ENCODE results near the gene TBC1D14.

The TBC1D14 gene

GRCh38 chr4:6955261-6955911 is 45.8 kb downstream of the TBC1D14 start:
- no peak for DNase-seq

GRCh38 chr4:6956087-6956433 is 46.4 kb downstream of the TBC1D14 start:
- DNase-seq: no peak

DNA sequence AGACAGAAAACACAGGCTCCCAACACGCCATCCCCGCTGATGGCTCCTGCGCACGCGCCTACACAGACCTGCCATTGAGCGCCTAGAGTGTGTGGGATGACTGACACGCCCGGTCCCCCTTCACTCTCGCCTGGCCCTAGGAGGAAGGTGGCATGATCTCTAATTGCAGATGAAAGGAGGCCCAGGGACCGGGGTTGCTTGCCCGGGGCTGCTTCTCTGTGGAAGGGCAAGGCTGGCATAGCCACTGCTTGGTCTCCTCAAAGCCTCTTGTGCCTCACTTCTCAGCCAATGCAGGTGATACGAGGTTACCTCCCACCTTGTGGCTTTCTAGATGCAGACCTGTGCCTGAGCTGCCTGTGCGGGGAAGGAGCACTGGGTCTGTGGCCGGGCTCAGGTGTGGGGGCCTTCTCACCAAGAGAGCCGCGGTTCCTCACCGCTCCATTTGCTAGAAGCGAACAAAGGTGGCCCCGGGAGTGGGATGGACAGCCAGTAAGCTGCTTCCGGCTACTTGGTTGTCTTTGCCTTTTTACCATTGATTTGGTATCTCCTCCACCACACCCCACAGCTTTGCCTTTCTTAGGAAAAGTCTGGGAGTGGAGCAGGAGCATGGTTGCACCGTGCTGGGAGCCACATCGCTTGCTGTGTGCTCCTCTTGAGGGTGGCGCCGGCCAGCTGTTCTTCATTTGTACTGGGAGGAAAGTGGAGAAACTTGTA is 47.0 kb downstream of the TBC1D14 start:
- no peak for DNase-seq

DNA sequence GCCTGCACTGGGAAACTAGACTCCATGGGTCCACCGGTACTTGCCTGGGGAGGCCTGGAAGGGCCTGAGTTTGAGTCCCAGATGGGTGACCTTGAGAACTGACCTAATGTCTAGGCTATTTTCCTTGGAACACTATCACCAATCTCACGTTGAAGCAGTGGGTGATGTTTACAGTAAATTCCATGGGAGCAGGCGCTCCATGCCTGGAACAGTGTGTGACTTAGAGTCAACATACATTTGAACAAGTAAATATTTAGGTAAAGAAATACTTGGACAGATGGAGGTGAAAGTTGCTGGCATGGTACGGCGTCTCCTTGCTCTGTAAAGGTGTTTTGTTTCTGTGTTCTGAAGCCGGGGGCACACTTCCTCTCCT is 47.5 kb downstream of the TBC1D14 start:
- no peak for DNase-seq

DNA sequence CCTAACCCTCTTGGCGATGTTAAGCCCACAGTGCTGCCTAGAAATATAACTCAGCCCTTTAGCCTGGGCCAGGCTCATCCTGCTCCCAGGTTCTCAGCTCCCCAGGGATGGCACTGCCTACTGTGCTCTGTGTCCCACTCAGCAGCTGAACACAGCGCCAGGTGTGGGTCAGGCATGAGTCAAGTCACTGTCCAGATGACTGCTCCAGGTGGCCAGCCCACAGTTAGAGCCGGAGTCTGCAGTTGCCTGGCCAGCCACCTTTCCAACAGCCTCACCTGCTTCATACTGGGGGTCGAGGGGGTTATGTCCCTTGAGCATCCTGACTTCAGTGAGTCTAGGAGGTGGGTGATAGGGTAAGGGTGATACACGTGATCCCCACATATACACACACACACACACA is 48.4 kb downstream of the TBC1D14 start:
- DNase-seq: no peak

DNA sequence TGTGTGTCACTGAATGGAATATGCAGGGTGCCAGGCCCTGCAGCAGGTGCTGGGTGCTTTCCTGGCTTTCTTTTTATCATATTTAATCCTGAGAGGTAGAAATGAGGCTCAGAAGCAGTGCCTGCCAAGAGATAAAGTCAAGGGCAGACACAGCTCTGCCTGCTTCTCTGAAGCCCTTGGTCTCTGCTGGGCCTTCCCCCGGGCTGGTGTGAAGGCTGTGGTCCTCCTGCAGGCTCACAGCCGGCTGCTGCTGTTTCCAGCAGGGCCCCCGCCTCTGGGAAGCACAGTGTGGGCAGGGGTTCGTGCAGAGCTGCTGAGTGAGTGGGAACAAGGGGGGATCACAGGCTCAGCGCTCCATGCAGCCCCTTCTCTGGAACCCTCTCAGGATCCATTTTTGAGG is 49.6 kb downstream of the TBC1D14 start:
- DNase-seq: no peak

DNA sequence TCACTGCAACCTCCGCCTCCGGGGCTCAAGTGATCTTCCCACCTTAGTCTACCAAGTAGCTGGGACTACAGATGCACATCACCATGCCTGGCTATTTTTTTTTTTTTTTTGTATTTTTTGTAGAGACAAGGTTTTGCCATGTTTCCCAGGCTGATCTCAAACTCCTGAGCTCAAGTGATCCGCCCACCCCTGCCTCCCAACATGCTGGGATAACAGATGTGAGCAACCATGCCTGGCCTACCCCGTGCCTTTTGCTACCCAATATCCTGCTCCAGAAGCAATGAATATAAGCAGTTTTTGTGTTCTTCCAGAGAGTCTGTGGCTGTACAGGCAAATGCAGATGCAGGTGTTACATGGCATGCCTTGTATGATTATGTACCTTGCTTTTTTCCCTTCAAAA is 50.5 kb downstream of the TBC1D14 start:
- DNase-seq: no peak

DNA sequence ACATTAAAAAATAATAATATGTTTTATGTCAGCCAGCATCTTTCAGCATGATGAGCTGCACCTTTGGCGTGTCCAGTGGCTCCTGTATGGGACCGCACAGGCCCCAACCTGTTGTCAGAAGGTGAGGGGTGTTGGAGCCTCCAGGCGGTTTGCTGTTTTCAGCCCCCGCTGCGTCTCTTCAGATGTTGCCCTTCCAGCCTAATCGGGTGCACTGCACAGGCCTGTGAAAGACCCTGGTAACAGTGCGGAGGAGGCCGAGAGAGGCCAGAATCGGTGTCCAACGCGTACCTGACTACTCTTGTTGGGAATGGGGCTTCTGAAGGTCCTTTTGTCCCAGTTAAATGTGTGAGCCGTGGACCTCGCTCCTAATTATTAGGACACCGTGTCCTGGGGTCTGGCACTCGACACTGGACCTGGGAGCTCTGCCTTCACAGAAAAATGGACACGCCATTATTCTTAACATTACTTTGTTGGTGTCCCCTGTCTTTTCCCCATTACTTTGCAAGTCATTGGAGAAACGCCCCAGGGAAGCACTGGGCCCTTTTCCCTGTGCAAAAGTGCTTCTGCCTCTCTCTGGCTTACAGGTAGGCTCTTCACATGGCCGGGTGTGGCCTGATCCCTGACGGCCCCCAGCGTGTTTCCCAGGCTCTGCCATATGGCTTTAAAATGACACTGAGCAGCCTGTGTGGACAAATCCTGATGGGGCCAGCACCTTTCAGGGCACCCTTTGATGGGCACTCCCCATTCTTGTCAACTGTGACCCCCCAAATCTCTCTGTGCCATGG is 51.2 kb downstream of the TBC1D14 start:
- no peak for DNase-seq

DNA sequence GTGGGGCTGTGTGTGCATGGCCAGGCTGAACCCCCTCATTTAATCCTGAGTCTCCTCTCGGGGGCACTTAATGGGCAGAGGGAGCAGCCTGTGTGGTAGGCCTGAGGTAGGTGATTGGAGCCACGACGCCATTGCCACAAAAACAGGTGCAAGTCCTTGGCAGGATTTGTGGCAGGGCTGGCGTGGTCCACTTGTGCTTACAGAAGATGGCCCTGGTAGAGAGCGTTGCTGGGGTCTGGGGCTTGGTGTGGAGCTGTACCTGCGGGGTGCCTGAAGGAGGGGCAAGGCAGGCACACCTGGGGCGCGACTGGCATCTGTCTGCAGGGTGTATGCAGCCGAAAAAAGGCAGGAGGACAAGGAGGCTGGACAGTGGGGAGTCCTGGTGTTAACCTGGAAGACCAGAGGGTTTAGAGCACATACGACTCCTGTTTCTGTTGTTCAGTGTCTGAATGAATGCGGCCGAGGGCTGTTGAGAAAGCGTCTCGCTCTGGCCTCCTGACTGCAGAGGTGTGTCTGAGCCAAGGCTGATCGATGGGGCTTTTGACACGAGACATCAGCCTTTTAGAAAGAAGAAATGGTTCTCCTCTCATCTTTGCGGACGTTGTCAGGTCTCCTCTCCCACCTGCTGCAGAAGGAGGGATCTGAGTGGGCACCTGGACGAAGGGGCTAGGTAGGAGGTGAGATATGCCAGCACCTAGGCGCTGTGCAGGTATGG is 52.0 kb downstream of the TBC1D14 start:
- DNase-seq: no peak

DNA sequence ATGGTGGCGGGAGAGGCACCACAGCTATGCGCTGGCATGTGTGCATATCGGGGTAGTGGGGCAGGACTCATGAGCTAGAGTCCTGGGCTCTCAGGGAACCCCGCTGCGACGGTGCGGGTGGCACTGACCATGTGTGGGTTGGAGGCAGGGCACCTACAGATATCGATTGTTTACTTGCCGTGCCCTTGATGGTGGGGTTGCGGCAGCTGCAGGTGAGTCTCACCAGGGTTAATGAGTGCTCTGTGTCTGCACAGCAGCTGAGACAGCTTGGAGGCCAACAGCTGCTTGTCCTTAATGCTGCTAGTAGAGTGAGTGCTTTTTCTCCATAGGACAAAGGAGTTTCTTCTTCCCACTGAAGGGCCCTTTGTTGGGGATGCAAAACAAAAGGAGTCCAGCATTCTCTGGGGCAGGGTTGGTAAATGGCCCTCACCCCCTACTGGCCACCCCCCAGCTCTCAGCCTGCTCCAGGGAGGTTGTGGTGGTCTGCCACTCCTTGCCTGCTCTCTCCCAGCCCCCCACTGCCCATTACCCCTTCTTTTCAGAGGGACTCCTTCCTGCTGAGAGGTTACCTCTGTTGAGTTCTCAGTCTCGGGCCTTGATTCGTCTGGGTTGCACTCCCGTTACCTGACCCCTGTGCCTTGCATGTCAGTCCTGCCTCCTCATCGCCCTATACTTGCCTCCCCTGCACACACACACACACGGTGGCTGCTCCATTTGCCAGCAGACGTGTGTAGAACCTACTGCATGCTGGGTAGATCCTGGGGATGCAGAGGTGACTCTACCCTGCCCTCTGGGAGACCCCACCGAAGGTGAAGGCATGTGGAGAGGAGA is 52.8 kb downstream of the TBC1D14 start:
- DNase-seq: no peak

DNA sequence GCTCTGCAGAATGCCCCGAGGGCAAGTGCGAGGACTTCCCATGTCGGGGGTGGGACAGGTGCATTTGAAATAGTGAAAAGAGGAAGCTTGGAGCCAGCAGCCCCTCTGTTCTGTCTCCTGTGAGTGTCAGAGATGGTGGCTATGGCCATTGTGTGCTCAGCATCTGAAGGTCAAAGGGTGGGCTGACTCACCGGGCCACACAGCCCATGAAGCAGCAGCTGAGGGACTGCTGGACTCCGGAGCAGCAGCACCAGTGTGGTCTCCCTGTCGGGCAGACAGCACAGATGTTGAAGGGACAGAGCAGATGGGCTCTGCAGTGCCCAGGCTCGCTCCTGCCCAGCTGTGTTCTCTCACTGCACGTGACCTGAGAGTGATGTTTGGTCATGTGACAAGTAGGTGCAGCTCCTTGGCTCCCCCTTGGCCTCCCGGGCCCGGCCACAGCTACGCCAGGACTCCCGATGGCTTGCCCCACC is 53.5 kb downstream of the TBC1D14 start:
- DNase-seq: no peak

GRCh38 chr4:6964858-6965257 is 55.2 kb downstream of the TBC1D14 start:
- no peak for DNase-seq

DNA sequence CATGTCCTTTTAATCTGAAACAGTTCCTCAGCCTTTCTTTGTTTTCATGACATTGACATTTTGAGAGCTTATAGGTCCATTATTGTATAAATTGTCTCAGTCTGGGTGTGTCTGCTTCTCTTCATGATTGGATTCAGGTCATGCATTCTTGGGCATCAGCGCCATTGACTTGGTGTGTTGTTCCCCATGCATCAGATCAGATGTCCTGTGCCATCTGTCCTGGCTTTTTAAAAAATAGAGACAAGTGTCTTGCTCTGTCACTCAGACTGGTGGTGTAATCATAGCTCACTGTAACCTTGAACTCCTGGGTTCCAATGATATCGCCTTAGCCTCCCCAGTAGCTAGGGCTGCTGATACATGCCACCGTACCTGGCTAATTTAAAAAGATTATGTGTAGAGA is 55.7 kb downstream of the TBC1D14 start:
- DNase-seq: no peak

- DNase-seq: no peak
These were observed 58.3 kb downstream of the TBC1D14 start for GRCh38 chr4:6967846-6968340.

DNA sequence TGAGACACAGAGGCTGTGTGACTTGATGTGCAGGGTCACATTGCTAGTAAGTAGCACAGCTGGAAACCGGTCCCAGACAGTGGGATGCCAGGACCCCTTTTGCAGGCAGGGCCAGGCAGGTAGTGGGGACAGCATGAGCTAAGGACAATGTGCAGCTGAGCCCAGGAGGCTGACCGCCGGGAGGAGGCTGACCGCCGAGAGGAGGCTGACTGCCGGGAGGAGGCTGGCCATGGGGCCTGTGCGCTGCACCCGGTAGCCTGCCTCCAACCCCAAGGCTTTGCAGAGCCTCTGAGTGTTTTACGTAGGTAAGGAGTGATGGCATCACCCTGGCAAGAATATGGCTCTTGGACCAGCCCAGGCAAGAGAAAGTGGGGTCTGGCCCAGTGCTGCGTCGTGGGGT is 58.9 kb downstream of the TBC1D14 start:
- no peak for DNase-seq

- no peak for DNase-seq
These were observed 60.5 kb downstream of the TBC1D14 start for GRCh38 chr4:6969826-6970800.

GRCh38 chr4:6971536-6972374 is 62.1 kb downstream of the TBC1D14 start:
- DNase-seq: no peak

DNA sequence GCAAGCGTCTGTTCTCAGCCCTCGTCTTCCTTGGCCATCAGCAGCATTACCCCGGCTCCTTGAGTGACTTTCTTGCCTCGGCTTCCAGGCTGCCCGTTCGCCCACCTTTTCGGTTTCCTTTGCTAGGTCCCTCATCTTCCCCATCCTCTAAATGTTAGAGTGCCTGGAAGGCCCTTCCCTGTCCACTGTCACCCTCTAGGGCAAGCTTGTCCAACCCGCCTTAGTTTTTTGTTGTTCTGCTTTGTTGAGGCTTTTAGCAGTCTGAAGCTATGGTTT is 62.7 kb downstream of the TBC1D14 start:
- DNase-seq: no peak

- no peak for DNase-seq
These were observed 63.3 kb downstream of the TBC1D14 start for GRCh38 chr4:6972911-6973310.

DNA sequence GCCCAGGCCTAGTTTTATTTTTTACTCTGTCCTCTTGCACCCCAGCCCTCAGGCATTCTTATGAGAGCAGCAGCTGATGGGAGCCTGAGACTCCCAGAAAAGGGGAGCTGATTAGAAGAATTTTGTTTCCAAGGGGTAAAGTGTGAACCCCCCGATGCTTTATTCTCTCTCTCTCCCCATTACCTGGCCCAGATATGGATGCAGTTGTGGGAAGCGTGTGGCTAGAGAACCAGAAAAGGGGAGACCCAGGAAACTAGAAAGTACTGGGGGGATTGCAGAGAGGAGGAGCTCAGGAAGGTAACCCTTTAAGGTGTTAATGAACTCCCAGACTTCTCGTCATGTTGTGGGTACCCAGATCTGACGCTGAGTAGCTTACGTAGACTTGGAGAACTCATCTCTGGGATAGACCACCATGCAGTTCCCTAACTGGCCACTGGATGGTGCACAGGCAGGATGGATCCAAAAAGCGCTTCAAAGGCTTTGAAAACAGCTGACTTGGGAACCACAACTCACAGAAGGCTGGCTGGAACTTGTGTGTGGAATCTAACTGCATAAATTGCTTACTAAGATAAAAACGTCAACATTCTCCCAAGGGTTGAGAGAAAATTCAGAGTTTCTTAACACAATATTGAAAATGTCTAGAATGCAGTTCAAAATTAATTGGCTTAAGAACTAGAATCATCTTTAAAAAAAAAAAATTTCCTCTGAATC is 64.7 kb downstream of the TBC1D14 start:
- DNase-seq: peak; percentile 70 to 95
